HG03097 (cell line): ENCODE results near the gene HES5.

ENCODE experiments used
- ATAC-seq: cut with Tn5 transposase; IDR thresholded peaks from one replicate; pipeline ENCODE4 v1.9.1; 2021; ENCODE audit not compliant: unreplicated experiment, low FRiP score

Gene HES5

DNA sequence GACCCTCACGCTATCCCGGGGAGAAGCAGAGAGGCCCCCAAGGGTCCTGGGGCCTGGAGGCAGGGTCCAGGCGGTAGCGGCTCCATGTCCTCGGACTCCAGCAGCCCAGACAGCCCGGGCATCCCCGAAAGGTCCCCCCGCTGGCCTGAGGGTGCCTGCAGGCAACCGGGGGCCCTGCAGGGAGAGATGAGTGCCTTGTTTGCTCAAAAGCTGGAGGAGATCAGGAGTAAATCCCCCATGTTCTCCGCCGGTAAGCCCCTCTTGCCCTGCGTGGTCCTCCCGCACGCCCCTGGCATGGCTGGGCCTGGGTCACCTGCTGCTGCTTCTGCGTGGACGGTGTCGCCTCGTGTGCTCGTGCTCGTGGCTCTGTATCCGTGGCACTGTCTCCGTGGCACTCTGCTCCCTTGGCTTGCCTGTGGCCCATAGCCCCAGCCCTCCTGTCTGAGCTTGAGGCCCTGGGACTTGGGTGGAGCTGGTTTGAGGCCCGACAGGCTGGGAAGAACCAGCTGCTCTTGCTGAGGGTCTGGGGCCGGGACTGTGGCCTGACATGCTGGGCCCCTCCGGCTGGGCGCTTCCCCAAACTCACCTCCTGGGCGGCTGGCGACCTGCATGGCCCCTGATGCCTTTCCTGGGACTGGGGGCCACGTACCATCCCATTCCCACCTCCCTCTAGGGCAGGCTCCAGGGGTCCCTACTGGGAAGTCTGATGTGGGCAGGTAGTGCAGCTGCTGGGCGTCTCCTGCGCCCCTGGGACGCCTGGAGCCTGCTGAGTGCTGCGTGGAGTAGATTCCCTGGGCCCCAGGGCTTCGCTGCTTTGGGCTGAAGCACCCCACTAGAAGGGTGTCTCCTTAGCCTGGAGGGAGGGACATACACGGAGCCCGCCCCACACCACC is 27.2 kb downstream of the HES5 start:
- ATAC-seq = no peak

DNA sequence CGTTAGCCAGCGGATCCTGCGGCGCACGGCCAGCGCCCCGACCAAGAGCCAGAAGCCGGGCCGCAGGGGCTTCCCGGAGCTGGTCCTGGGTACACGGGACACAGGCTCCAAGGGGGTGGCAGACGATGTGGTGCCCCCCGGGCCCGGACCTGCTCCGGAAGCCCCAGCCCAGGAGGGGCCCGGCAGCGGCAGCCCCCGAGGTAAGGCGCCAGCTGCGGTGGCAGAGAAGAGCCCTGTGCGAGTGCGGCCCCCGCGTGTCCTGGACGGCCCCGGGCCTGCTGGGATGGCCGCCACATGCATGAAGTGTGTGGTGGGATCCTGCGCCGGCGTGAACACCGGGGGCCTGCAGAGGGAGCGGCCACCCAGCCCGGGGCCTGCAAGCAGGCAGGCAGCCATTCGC is 27.9 kb downstream of the HES5 start:
- ATAC-seq = no peak

DNA sequence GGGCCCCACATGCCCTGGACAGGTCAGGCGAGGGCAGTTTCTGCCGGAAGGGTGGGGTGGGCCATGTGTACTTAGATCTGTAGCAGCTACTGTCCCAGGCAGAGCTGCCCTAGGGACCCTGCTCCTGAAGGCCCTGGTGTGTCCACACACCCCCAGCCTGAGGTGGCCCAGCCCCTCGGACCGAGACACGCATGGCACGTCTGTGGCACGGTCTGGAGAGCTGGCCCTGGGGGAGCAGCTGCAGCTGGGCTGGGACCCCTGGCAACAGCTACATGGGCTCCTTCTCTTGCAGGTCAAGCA is 28.3 kb downstream of the HES5 start:
- ATAC-seq = no peak

DNA sequence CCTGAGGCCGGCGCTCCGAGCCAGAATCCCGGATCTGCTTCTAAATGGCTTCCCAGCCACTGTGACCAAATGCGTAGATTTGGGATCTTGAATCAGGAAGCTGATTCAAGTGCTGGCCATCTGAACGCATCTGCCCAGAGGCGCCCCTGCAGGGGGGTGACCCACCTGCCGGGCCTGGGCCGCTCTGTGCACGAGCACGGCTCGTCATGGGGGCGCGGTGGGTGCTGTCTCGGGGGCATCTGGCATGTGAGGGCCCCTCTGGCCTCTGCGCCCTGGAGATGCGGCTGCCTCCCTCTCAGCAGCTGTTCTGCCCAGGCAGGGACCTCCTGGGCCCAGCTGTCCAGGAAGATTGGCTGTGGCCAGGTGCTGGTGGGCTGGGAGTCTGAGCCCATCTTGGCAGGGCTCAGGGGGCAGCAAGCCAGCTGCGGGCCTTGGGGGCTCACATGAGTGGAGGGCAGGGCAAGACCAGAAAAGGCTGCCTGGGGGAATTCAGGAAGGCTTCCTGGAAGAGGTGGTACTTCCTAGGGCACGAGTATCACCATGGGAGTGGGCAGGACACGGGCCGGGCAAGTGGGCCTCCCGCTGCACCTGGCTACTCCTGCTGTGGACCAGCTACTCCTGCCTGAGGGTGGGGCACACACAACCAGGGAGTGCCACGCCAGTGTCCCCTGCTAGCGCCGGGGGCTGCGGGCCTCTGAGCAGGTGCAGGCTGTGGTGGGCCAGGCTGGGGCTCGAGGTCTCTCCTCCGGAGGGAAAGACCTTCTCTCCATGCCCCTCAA is 28.8 kb downstream of the HES5 start:
- no peak for ATAC-seq

DNA sequence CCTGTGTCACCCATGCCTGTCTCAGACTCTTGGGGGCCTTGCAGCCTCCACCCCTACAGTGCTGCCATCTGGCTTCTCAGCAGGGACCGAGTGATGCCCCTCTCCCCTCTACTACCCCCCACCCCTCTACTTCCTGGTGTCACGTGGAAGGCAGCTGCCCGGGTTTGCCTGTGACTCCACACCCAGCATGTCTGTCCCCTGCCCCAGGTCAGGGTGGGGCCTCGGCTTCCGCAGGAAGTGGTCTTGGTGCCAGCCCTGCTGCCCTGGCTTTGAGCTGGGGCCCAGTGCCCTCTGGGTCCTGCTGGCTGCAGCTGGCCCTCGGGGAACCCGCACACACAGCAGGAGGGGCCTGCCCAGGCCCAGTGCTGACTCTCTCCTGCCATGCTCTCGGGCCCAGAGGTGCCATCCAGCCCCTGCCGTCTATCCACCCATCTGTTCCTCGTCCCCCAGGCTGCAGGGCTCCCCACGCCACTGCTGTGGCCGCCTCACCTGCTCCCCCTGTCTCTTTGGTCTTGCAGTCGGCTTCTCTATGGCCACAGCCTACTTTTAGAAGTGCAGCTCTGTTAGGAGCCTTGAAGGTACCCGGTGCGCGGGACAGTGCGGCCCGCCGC is 30.0 kb downstream of the HES5 start:
- no peak for ATAC-seq

GRCh38 chr1:2499260-2499659 is 30.8 kb downstream of the HES5 start:
- no peak for ATAC-seq

- ATAC-seq = no peak
Observed at GRCh38 chr1:2498648-2499047, 31.4 kb downstream of the HES5 start.

- ATAC-seq = no peak
Observed at GRCh38 chr1:2497891-2498290, 32.2 kb downstream of the HES5 start.

- ATAC-seq = no peak
Observed at GRCh38 chr1:2496746-2497145, 33.3 kb downstream of the HES5 start.

DNA sequence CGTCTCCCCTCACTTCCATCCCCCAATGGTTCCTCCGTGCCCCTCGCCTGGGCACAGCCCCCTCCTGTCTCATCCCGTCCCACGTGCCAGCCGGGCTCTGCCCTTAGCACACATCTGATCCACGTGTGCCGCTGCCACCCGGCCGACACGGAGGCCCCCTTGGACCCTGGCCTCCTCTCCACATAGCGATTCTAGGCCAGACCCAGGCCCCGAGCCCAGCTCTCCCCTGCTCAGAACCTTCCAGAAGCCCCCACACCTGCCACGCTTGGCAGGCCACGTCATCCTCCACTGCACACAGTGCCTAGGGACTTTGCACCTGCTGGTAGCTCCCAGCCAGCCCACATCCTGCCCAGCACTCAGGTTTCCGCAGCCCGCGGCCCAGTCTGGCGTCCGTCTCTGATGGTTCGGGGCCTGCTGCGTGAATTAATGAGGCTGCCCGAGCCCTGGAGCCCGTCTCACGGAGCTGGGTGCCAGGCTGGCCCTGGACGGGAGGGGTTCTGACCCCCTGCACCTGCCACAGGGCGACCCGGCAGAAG is 33.9 kb downstream of the HES5 start:
- no peak for ATAC-seq

DNA sequence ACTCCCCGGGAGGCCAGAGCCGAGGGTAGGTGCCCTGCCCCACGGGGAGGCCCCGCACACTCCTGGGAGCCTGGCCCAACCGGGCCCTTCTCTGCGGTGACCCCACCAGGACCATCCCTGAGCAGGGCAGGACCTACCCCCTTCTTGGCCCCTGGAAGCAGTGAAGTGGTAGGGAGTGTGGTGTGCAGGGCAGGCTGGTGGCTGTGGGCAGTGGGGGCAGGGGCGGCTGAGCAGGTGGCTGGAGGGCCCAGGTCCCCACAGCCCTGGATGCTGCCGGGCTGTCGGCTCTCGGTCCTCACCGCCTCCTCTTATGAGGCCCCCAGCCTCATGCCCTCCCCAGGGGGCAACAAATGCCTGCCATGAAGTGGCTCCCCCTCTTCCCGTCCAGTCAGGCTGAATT is 34.5 kb downstream of the HES5 start:
- no peak for ATAC-seq

DNA sequence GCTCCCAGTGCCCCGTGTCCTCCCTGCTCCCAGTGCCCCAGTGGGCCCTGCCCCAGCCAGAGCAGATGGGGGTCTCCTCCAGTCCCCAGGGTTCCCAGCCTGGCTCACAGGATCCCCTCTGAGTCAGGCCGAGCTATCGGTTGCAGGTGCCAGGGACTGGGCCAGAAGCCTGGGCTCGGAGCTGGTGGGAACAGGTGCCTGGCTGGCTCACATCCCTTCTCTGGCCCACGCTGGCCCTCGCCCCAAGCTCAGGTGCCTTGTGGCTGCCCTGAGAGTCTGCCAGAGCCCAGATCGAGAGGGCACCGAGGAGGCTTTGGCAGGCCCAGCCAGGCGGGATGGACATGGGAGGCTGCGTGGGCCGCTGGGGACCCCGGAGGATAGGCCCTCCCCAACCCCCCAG is 35.0 kb downstream of the HES5 start:
- no peak for ATAC-seq

GRCh38 chr1:2494323-2494693 is 35.8 kb downstream of the HES5 start:
- no peak for ATAC-seq

DNA sequence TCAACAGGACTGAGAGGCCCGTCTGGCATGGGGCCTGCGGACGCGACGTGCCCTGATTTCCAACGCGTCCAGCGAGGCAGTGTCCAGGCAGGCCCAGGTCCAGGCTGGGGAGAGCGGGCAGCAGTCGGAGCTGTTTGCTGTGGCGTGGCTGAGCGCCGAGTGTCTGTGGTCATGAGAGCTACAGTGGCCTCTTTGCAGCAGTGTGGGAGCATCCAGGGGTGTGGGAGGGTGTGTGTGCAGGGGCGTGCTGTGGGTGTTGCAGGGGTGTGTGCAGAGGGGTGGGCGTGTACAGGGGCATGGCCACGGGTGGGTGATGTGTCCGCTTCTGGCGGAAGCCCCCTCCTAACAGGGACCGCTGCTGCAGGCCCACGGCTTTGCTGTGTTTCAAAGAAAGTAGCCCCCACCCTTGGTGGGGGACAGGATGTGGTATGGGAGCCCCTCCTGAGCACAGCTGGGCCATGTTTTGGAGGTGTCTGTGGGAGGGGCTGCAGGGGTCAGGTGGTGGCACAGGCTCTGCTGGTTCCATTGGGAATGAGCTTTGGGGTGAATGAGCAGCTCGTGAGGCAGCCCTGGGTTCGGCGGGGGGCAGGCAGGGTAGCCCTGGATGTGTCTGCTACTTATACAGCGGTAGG is 36.3 kb downstream of the HES5 start:
- no peak for ATAC-seq

GRCh38 chr1:2493218-2493617 is 36.8 kb downstream of the HES5 start:
- ATAC-seq = no peak

DNA sequence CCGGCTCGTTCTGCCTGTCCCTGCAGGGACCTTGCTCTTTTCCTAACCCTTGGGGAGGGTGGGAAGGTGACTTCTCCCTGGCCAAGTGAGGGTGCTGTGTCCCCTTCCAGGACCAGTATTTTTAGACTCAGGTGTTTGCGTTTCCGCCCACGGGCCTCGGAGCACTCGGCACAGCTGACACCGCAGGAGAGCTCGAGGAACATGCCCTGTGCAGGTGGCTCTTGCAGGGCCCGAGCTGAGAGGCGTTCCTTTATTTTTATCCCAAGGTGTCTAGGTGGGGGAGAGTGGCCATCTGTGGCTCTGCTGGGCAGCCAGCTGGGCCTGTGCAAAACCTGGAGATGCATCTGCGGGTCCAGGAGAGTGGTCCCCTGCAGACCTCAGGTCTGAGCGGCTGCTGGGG is 38.0 kb downstream of the HES5 start:
- no peak for ATAC-seq

GRCh38 chr1:2489615-2490014 is 40.4 kb downstream of the HES5 start:
- no peak for ATAC-seq

GRCh38 chr1:2488688-2489087 is 41.4 kb downstream of the HES5 start:
- no peak for ATAC-seq

DNA sequence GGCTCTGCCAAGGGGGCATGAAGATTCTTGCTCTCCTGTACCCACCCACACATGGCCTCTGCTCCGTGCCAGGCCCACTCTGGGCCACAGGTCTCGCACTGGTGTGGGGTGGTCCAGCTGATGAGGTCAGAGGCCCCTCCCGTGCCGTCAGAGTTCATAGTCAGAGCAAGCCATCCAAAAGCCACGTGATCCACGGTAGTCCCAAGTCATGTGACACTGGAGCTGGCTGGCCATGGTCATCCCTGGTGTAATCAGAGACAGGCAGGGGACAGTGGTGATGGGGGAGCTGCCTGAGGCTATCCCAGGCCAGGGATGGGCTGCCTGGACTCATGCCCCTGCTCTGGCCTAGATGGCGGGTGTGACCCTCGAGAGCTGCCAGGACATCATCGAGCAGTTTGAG is 43.5 kb downstream of the HES5 start:
- ATAC-seq = no peak

GRCh38 chr1:2486041-2486440 is 44.0 kb downstream of the HES5 start:
- no peak for ATAC-seq

DNA sequence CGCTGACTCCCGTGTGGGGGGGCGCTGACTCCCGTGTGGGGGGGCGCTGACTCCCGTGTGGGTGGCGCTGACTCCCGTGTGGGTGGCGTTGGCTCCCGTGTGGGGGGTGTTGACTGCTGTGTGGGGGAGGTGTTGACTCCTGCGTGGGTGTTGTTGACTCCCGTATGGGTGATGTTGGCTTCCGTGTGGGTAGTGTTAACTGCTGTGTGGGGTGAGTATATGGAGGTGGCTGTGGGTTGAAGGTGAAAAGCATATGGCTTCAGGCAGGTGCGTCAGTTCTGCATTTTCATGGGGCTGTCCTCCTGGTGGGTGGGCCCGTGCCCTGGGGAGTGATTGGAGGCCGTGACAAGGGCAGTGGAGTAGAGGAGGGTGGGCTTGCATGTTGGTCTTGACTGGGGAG is 46.1 kb downstream of the HES5 start:
- no peak for ATAC-seq
